CD4-positive, alpha-beta T cell treated with Interleukin-10 for 1 hour (primary cell): ENCODE results near the gene DEDD.

Source experiments
- DNase-seq: peaks from one replicate; pipeline ENCODE4 v3.0.0-alpha.2; 2020

The DEDD gene

GRCh38 chr1:161091093-161091492 lies 41.4 kb downstream of the DEDD start:
- DNase-seq, result no peak

- no peak for DNase-seq
Measured at GRCh38 chr1:161090617-161091016, 41.9 kb downstream of the DEDD start.

DNA sequence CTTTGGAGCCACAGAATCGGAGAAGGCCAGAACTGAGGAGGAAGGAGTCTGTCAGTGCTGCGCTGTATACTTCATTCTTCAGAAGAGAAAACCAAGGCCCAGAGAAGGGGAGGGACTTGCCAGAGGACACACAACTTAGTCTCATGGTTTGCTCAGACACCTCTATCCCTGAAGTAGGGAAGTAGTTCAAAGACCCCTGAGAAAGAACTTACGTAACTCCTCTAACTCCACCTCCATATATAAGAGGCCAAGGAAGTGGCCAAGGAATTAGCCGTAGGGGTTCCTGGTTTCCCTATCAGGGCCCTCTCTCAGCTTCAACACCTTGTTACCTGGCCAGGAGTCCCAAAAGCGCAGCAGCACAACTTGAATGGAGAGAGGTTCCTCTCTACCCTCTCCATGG lies 42.5 kb downstream of the DEDD start:
- DNase-seq, result no peak

DNA sequence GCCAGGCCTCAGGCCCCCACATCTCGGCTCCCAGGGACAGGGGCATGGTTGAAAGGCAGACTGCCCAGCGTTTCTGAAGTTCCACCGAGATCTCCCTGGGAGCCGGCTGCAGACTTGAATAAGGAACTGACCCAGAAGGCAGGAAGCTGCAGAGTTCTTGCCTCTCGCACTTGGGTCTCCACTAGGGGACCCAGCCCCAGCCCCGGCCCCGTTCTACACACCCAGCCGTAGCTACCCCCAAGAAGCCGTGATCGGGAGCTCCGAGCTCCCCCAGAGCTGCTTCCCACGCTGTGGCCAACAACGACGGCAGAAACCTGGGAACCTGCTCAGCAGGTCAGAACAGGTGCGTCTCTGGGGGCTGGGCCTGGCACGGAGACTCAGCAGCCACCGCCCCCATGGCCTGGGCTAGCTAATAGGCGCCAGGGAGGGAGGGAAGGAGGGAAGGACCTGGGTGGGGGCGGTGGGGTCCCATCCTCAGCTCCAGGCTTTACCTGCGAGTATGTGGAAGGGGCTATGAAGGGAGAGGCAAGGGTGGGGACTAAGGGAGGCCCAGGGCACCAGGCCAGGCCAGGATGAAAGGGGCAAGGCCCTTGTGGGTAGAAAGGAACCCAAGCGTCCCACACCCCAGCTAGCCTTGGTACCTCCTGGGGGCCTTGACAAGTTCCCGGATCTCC lies 43.1 kb downstream of the DEDD start, which contains the start of gene NECTIN4:
Gene NECTIN4 (minus strand): TSS at position 308 of the 674 bp plus-strand sequence. CDS start 262 bp downstream, at position 46.
- no peak for DNase-seq

GRCh38 chr1:161088587-161089110 lies 43.8 kb downstream of the DEDD start:
- DNase-seq, result no peak

DNA sequence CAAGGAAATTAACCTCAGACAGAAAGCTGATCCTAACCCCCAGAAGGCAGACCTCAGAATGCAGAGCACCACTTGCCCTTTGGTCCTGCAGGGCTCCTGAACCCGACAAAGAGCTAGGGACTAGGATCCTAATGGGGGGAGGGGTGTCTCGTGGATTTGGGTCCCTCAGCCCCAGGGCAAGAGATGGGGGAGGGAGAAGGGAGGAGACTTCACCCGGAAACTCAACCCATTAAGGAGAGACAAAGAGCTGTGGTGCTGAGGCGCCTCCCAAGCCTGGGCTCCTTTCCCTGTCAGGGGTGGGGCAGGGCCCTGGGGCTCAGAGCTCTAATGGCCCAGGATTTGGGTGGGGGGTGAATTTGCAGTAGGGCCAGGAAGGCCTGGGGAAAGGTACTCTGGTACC lies 46.0 kb downstream of the DEDD start:
- no peak for DNase-seq

- DNase-seq, result no peak
Measured at GRCh38 chr1:161085165-161085564, 47.3 kb downstream of the DEDD start.

- DNase-seq, result no peak
Measured at GRCh38 chr1:161084597-161084988, 47.9 kb downstream of the DEDD start.

DNA sequence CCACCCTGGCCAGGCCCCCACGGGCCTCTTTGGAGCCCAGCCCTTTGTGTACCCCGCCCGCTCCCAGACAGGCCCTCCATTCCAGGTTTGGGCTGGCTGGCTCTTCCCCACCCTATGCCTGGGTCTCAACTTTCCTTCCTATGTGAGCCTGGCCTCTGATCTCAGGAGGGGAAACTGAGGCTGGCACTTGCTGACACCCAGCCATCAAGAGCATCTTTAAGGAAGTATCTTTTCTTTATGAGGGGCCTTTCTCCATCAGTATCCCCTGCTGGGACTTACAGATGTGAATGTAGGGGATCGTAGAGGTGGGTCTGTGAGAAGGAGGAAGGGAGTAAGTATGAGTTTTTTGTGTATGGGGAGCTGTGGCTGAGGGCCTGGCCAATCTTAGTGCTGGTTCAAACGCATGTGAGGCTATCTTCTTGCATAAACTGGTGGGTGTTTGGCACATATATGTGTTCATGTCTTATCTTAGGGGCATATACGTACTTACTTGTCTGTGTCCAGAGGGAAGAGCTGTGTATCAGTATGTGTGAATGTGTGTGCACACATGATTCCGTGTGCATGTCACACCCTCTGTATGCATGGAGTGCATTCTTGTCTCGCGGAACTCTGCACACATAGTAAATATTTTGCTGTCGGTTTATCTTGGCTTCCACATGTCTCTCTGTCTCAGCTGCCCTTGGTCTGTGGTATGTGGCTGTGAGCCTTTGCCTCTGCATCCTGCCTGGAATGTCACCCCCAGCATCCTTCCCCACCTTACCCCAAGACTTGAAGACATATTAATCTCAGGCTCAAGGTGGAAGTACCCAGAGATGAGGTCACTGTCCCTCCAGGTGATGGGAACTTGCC lies 48.5 kb downstream of the DEDD start:
- no peak for DNase-seq

DNA sequence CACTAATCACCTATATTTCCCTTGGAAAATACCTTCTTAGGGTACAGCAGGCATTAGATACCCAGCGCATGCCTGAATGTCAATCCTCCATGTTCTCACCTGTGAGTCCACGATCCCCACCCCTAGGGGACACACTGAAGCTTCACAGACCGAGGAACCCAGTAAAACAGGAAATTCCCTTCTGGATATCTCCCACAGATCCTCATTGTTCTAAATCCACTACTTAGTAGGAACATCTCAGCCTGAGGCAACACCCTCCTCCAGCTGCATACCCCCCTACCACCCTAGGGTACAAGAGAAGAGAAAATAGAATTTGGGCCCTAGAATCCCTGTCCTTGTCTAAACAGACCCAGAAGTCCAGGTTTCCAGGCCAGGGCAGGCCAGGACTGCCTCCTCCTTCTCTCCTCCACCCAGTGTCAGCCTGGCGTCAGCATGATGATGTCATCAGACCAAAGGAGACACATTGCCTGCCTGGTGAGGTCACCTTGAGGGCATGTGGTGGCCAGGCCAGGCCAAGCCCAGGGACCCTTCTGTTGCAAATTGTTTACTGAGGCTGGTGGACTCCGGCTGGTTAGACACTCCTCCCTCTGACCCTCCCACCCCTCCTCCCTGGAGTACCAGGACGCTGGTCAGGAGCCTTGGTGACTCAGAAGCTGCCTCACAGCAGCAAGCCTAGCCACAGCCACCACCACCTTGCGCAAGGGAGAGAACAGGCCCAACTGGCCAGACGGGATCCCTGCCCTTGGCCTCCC lies 49.3 kb downstream of the DEDD start:
- no peak for DNase-seq

GRCh38 chr1:161082483-161082882 lies 50.0 kb downstream of the DEDD start:
- no peak for DNase-seq

- no peak for DNase-seq
Measured at GRCh38 chr1:161081519-161081918, 50.9 kb downstream of the DEDD start.

DNA sequence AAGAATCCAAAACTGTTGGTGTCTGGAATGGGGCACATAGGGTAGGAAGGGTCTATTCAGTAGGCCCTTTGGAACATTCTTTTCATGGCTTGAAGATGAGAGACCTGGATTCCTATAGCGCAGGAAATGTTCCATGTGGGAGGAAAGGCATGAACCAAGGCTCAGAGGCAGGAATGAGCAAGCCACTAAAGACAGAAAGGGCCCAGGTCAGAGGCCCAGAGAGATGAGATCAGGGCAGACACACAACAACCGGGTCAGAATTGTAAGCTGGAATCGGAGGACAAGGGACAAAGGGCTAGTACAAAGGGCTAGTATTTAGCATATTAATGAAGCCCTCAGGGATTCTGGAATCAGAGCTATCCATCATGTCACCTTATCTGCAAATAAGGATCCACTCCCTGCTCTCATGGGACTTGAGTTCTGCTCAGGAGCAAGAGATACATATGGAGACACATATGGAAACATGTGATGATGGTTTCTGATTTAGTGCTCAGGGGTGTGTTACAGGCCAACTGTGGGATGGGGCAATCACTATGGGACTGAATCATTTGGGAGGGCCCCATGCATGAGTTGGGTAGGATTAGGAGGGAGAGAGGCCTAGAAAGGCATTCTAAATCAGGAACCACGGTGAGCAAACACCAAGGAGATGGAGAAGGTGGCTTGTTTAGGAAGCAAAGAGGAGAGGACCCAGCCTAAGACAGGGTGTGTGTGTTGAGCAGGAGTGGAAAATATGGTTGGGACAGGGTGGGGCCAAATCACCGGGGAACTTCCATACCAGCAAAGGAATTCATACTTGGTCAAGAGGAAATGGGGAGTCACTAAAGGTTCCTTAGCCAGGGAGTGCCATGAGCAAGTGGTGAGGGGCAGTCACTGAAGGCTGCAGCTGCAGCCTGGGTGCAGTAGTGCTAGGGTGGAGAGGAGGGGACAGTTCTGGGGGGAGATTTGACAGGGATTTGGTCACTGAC lies 51.7 kb downstream of the DEDD start:
- no peak for DNase-seq

GRCh38 chr1:161079436-161080110 lies 52.9 kb downstream of the DEDD start:
- DNase-seq, result no peak

- no peak for DNase-seq
Measured at GRCh38 chr1:161077426-161077825, 55.0 kb downstream of the DEDD start.

GRCh38 chr1:161076410-161076809 lies 56.1 kb downstream of the DEDD start:
- no peak for DNase-seq

GRCh38 chr1:161074676-161075368 lies 57.6 kb downstream of the DEDD start:
- no peak for DNase-seq

- DNase-seq, result no peak
Measured at GRCh38 chr1:161073474-161074121, 58.9 kb downstream of the DEDD start.

DNA sequence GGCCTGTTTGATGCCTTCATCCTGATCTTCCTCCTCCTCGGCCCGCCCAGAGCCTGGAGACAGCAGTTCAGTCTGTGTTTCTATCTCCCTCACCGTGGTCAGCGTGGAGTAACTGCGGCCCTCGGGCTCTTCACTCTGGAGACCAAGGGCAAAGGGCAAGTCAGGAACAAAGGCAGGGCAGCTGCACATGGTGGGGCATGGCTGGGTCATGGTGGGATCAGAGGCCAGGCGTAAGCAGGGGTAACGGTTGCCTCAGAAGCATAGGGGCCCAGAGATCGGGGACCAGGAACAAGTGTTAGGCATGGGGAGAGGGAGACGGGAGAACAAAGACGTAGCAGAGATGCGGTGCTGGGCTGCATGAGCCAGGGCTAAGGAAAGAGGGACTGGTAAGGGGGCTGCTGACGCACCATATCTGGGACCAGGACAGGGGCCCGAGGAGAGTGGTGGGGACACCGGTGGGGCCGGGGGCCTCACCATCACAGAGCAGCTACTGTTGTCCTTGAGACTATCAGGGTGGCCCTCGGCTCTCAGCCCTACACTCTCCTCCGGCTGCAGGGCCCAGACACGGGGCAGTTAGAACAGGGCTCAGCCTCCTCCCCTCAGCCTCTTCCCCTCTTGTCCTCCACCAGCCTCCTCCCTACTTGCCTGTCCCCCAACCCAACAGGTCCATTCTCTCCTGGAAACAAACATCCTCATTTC lies 59.6 kb downstream of the DEDD start:
- no peak for DNase-seq
